Duodenal mucosa (tissue), 2 donors: ENCODE measurements around the gene XCR1.

Experiments
- H3K27ac ChIP-seq: one replicate; pipeline ENCODE4 v1.7.0; 2013; ENCODE audit warnings: low read depth, low read length
- H3K27me3 ChIP-seq, 2 donors: one replicate each; pipeline ENCODE4 v1.7.0; 2013; ENCODE audit warnings: low read length in 2 of 2, control low read depth in 1 of 2; ENCODE audit not compliant: insufficient read depth in 2 of 2, control insufficient read depth in 1 of 2
- H3K36me3 ChIP-seq, 2 donors: one replicate each; pipeline ENCODE4 v1.7.0; 2013; ENCODE audit warnings: low read length in 2 of 2, control low read depth in 1 of 2; ENCODE audit not compliant: insufficient read depth in 2 of 2, control insufficient read depth in 1 of 2
- H3K4me1 ChIP-seq, 2 donors: one replicate each; pipeline ENCODE4 v1.7.0; 2013; ENCODE audit warnings: low read length in 2 of 2, control low read depth in 1 of 2; ENCODE audit not compliant: insufficient read depth in 2 of 2, control insufficient read depth in 1 of 2
- H3K4me3 ChIP-seq, 2 donors: one replicate each; pipeline ENCODE4 v1.7.0; 2013; ENCODE audit warnings: low read length in 2 of 2, low read depth in 1 of 2
- H3K9ac ChIP-seq, 2 donors: one replicate each; pipeline ENCODE4 v1.7.0; 2013; ENCODE audit warnings: low read length in 2 of 2, low read depth in 1 of 2
- H3K9me3 ChIP-seq, 2 donors: one replicate each; pipeline ENCODE4 v1.7.0; 2013; ENCODE audit warnings: low read length in 2 of 2, control low read depth in 1 of 2; ENCODE audit not compliant: control insufficient read depth in 1 of 2

The XCR1 gene

DNA sequence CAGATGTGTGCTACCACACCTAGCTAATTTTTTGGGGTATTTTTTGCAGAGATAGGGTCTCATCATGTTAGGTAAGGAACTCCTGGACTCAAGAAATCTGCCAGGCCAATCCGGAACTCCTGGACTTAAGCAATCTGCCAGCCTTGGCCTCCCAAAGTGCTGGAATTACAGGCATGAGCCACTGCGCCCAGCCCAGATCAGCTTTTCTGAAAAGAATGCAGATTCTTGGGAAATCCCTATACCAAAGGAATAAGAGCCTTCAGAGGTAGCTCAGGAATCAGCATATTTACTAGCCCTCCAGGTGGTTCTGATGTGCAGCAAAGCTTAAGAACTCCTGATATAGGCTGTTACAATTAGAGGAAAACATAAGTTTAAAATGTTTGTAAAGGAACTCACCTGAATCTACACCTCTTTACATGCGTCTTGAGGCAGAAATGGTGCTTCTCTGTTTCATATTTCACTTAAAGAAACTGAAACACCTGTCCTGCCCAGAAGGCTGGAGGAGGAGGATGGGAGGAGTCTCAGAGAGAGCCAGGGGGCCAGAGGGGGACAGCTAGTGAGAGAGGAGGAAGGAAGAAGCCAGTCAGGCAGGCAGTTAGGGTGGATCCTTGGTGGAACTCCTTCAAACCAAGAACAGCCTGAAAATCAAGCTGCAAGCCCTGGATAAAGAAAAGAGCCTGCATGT is at the start of gene XCR1:
Gene XCR1 (minus strand): TSS at position 463 of the 685 bp plus-strand sequence. CDS start 5,536 bp downstream, outside the sequence.
- Histone ChIP-seq H3K4me3 (no peak within 1 kb of the TSS), H3K9ac (no peak within 1 kb of the TSS), H3K27me3 (no peaks in the 10 kb centered on the region), H3K27ac (no peak within 1 kb of the TSS), H3K4me1 (no peaks in the 10 kb centered on the region), H3K9me3 (peaks cover 2 to 7% of the 10 kb centered on the region in 2 donors), H3K36me3 (no peaks in the 10 kb centered on the region)

- H3K27me3 ChIP-seq = peaks cover 0 to 4% of the 10 kb centered on the region in 2 donors
- no peak overlapping the region for H3K4me3 ChIP-seq
- no peaks in the 10 kb centered on the region for H3K4me1 ChIP-seq
- H3K9me3 ChIP-seq = no peaks in the 10 kb centered on the region
- H3K9ac ChIP-seq = no peak overlapping the region
- no peak overlapping the region for H3K27ac ChIP-seq
- no peaks in the 10 kb centered on the region for H3K36me3 ChIP-seq
Observed at GRCh38 chr3:46076606-46077005, 49.3 kb upstream of the XCR1 start.

DNA sequence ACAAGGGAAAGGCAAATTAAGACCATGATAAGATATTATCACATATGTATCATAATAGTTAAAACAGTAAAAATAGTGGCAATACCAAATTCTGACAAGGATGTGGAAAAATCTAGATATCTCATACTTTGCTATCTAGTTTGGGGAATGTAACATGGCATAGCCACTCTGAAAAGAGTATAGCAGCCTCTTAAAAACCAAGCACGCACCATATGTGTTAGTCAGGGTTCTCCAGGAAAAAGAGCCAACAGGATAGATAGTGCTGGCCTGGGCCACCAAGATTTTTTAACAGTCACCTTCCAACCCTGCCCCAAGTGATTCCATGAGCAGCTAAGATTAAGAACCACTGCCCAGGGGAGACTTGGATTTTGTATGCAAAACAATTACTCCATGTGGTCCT is 48.5 kb upstream of the XCR1 start:
- Histone ChIP-seq H3K36me3 (no peaks in the 10 kb centered on the region), H3K4me3 (no peak overlapping the region), H3K27me3 (peaks cover 0 to 4% of the 10 kb centered on the region in 2 donors), H3K9me3 (no peaks in the 10 kb centered on the region), H3K9ac (no peak overlapping the region), H3K27ac (no peak overlapping the region), H3K4me1 (no peaks in the 10 kb centered on the region)

DNA sequence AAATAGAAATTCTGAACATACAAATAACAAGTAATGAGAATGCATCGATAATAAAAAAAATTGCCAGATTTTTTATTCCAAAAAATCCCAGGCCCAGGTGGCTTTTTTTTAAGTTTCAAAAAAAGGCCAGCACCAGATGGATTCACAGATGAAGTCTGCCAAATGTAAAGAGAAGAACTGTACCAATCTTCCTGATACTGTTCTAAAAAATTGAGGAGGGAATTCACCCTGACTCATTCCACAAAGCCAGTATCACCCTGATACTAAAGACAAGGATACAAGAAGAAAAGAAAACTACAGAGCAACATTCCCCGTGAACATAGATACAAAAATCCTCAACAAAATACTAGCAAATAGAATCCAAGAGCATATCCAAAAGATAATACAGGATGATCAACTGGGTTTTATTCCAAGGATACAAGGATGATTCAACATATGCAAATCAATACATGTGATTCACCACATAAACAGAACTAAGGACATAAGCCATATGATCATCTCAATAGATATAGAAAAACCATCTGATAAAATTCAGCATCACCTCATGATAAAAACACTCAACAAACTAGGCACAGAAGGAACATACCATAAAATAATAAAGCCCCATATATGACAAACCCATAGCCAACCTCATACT is 44.1 kb upstream of the XCR1 start:
- H3K36me3 ChIP-seq = no peaks in the 10 kb centered on the region
- no peak overlapping the region for H3K27ac ChIP-seq
- H3K9ac ChIP-seq = no peak overlapping the region
- no peaks in the 10 kb centered on the region for H3K9me3 ChIP-seq
- H3K4me1 ChIP-seq = peaks cover 0 to 5% of the 10 kb centered on the region in 2 donors
- H3K27me3 ChIP-seq = no peaks in the 10 kb centered on the region
- H3K4me3 ChIP-seq = no peak overlapping the region

- no peak overlapping the region for H3K9ac ChIP-seq
- H3K4me3 ChIP-seq = no peak overlapping the region
- no peaks in the 10 kb centered on the region for H3K36me3 ChIP-seq
- H3K4me1 ChIP-seq = peaks cover 0 to 5% of the 10 kb centered on the region in 2 donors
- H3K9me3 ChIP-seq = no peaks in the 10 kb centered on the region
- H3K27ac ChIP-seq = no peak overlapping the region
- peaks cover 0 to 3% of the 10 kb centered on the region in 2 donors for H3K27me3 ChIP-seq
Observed at GRCh38 chr3:46070595-46071093, 43.4 kb upstream of the XCR1 start.

GRCh38 chr3:46068501-46068900 is 41.2 kb upstream of the XCR1 start:
- no peaks in the 10 kb centered on the region for H3K9me3 ChIP-seq
- no peak overlapping the region for H3K9ac ChIP-seq
- no peaks in the 10 kb centered on the region for H3K36me3 ChIP-seq
- no peak overlapping the region for H3K4me3 ChIP-seq
- peaks cover 0 to 5% of the 10 kb centered on the region in 2 donors for H3K4me1 ChIP-seq
- H3K27ac ChIP-seq = no peak overlapping the region
- H3K27me3 ChIP-seq = peaks cover 0 to 9% of the 10 kb centered on the region in 2 donors

DNA sequence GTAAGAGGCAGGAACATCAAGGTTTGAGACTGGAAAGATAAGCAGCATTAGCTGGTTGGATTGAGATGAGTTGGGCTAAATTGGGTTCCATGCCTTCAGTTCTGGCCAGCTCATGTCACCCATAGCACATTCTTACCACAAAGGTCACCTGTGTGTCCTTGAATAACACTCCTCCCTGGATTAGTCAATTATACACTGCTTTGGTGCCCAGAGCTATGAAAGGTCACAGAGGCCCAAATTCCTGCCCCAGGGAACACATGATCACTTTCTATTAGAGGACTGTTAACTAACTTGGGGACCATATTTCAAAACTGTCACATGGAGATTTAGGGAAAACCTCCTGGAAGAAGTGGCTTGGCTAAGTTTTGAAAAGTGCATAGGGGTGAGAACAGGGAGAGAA is 40.1 kb upstream of the XCR1 start:
- Histone ChIP-seq H3K4me3 (no peak overlapping the region), H3K27me3 (peaks cover 0 to 9% of the 10 kb centered on the region in 2 donors), H3K36me3 (no peaks in the 10 kb centered on the region), H3K9ac (no peak overlapping the region), H3K9me3 (no peaks in the 10 kb centered on the region), H3K4me1 (peaks cover 0 to 5% of the 10 kb centered on the region in 2 donors), H3K27ac (no peak overlapping the region)

- Histone ChIP-seq H3K4me1 (peaks cover 0 to 5% of the 10 kb centered on the region in 2 donors), H3K27ac (no peak overlapping the region), H3K4me3 (no peak overlapping the region)
Observed at GRCh38 chr3:46065750-46066256, 38.5 kb upstream of the XCR1 start.

GRCh38 chr3:46065294-46065705 is 38.0 kb upstream of the XCR1 start:
- Histone ChIP-seq H3K4me1 (peaks cover 0 to 5% of the 10 kb centered on the region in 2 donors), H3K36me3 (no peaks in the 10 kb centered on the region), H3K9ac (no peak overlapping the region), H3K27ac (no peak overlapping the region), H3K27me3 (peaks cover 0 to 9% of the 10 kb centered on the region in 2 donors), H3K9me3 (no peaks in the 10 kb centered on the region), H3K4me3 (no peak overlapping the region)

More at GRCh38 chr3:46065750-46066256, 38.5 kb upstream of the XCR1 start:
- Histone ChIP-seq H3K36me3 (no peaks in the 10 kb centered on the region), H3K9me3 (no peaks in the 10 kb centered on the region), H3K9ac (no peak overlapping the region), H3K27me3 (peaks cover 0 to 9% of the 10 kb centered on the region in 2 donors)

- Histone ChIP-seq H3K27ac (no peak overlapping the region), H3K4me3 (no peak overlapping the region), H3K9me3 (no peaks in the 10 kb centered on the region), H3K9ac (no peak overlapping the region), H3K4me1 (peaks cover 0 to 5% of the 10 kb centered on the region in 2 donors), H3K36me3 (no peaks in the 10 kb centered on the region), H3K27me3 (peaks cover 0 to 9% of the 10 kb centered on the region in 2 donors)
Observed at GRCh38 chr3:46062679-46063078, 35.4 kb upstream of the XCR1 start.
